Neural cell (in vitro differentiated cells): ENCODE measurements around the gene RDH13.

ENCODE experiments used
- RAD21 ChIP-seq: fragments of 450-650 bp; conservative IDR thresholded peaks from 2 replicates; pipeline ENCODE4 v1.6.1; 2014; ENCODE audit warnings: antibody characterized with exemption, mild to moderate bottlenecking, moderate library complexity
- TF ChIP-seq, protein P1 (sequence below): fragments of 450-650 bp; IDR thresholded peaks from 2 replicates; pipeline ENCODE4 v1.5.1; 2014; ENCODE audit warnings: antibody characterized with exemption, mild to moderate bottlenecking, moderate library complexity; ENCODE audit not compliant: poor library complexity, severe bottlenecking

DNA sequence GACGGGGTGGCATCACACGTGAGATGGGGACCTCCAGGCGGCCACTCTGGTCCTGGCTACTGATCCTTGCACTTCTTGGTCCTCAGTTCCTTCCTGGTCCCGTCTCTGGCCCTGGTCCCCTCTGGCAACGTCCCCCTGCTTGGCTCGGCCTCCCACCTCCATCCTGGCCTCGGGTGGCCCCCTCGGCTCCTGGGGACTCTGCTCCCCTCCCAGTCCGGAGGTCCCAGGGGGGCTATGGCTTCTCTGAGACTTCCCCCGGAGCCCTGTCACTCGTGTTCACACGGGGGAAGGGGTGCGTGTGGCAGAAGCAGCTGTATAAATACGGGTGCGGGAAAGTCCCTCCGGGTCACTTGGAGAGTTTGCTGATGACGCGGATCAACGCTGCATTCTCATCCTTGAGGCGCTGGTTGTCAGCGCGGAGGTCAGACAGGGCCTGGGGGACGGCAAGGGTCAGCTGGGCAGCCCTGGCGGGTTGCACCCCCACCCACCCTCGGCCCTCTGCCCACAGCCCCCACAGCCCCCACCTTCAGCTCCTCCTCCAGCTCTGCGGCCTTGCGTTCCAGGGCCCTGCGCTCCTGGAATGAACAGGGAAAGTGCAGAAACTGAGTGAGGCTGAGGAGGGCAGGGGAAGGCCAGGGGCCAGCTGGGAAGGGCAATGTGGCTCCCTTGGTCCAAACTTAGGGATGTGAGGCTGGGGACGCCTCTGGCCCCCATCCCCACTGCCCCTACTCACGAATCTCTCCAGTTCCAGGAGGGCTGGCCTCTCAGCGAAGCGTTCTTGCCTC, 28.4 kb upstream of the RDH13 start:
- TF ChIP-seq, protein P1, sequence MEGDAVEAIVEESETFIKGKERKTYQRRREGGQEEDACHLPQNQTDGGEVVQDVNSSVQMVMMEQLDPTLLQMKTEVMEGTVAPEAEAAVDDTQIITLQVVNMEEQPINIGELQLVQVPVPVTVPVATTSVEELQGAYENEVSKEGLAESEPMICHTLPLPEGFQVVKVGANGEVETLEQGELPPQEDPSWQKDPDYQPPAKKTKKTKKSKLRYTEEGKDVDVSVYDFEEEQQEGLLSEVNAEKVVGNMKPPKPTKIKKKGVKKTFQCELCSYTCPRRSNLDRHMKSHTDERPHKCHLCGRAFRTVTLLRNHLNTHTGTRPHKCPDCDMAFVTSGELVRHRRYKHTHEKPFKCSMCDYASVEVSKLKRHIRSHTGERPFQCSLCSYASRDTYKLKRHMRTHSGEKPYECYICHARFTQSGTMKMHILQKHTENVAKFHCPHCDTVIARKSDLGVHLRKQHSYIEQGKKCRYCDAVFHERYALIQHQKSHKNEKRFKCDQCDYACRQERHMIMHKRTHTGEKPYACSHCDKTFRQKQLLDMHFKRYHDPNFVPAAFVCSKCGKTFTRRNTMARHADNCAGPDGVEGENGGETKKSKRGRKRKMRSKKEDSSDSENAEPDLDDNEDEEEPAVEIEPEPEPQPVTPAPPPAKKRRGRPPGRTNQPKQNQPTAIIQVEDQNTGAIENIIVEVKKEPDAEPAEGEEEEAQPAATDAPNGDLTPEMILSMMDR = no peak
- TF ChIP-seq RAD21 = no peak
